ENCODE measurements around the gene SNRPB.

Gene SNRPB

DNA sequence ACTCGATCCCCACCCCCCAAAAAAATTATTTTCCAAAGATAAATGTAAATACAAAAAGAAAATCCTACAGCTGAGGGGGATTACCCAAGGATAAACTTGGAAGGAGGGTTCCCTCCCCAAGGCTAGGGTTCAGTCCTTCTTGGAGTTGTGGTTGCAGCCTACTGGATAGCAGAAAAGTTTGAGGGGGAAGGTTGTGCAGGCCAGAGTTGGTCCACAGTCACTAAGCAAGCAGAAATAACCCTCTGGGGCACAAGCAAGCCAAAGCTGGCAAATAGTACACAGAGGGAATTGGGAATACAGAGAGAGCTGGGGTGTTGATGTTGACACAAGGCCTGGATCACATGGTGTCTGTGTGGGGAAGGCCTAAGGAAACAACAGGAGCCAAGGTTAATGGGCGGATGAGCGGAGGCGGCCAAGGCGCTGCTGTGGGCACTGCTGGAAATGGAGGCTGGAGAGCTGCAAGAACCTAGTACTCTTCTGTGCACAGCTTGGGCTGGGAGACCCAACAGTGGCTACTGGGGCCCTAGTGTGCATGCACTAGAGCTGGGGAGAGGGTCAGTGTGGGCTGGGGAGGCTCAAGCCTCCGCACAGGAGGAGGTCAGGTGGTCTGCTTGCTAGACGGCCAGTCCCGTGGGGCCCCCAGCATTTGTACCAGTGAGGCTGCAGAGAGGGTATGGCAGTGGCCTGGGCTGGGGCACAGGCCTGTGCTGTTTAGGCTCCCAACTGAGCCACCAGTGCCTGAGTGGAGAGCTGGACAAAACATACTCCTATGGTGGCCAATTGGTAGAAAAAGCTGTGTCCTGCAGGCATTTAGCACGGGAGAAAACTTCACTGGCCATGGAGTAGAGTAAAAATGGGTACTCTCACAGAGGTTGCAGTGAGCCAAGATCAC lies 5.5 kb upstream of the SNRPB start:
- H3K27ac ChIP-seq: no peak overlapping the region
- DNase-seq (ENCODE audit: low read depth, low spot score): no peak

- H3K27ac ChIP-seq: no peak overlapping the region
- peak; percentile 26 for DNase-seq (ENCODE audit: low read depth, low spot score)
These were observed 2.9 kb upstream of the SNRPB start for GRCh38 chr20:2473516-2473915.

- no peak for DNase-seq (ENCODE audit: low read depth, low spot score)
- peak overlapping the region; percentile 82 for H3K27ac ChIP-seq
These were observed 582 bp downstream of the SNRPB start for GRCh38 chr20:2469991-2470422.

GRCh38 chr20:2468581-2469407 lies 1.8 kb downstream of the SNRPB start:
- DNase-seq (ENCODE audit: low read depth, low spot score): no peak
- peak overlapping the region; percentile 82 for H3K27ac ChIP-seq

GRCh38 chr20:2467412-2467811 lies 3.2 kb downstream of the SNRPB start:
- DNase-seq (ENCODE audit: low read depth, low spot score): no peak

GRCh38 chr20:2465100-2465499 lies 5.5 kb downstream of the SNRPB start:
- DNase-seq (ENCODE audit: low read depth, low spot score): no peak
- H3K27ac ChIP-seq: no peak overlapping the region

More at GRCh38 chr20:2467412-2467811, 3.2 kb downstream of the SNRPB start:
- H3K27ac ChIP-seq: no peak overlapping the region

DNA sequence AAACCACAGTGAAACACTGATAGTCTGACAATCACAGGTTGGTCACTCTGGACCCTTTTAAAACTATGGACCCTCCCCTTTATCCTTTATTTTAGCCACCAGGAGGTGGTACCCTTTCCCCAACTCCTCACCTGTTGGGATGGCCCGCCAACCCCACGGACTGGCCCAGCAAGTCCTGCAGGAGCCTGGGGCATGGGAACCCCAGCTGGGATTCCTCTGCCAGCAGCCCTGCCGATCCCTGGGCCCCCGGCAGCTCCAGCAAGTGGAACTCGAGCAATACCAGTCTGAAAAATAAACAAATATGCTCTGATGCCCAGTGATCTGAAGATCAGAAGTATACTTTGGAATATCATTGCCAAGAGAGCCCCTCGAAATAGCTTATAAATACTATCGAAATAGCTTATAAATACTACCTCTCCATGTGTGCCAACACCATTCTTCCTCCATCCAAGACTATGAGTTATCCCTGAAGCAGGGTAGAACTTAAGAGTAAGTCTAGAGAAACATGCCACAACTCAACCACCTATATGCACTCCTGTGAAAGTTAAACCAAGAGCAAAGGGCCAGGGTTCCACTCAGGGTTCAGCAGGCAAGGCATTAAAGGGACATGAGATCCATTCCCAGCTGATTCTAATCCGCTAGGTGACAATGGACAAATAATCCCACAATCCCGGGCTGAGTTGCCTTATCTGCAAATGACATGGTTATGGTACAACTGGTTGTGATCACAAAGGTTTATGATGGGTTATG lies 6.8 kb downstream of the SNRPB start:
- H3K27ac ChIP-seq: no peak overlapping the region
- DNase-seq (ENCODE audit: low read depth, low spot score): no peak

- DNase-seq (ENCODE audit: low read depth, low spot score): no peak
- H3K27ac ChIP-seq: no peak overlapping the region
These were observed 8.1 kb downstream of the SNRPB start for GRCh38 chr20:2462484-2462883.

GRCh38 chr20:2460752-2461424 lies 9.7 kb downstream of the SNRPB start:
- no peak for DNase-seq (ENCODE audit: low read depth, low spot score)
- H3K27ac ChIP-seq: no peak overlapping the region

- H3K27ac ChIP-seq: no peak overlapping the region
- DNase-seq (ENCODE audit: low read depth, low spot score): no peak
These were observed 10.4 kb downstream of the SNRPB start for GRCh38 chr20:2459981-2460751.

DNA sequence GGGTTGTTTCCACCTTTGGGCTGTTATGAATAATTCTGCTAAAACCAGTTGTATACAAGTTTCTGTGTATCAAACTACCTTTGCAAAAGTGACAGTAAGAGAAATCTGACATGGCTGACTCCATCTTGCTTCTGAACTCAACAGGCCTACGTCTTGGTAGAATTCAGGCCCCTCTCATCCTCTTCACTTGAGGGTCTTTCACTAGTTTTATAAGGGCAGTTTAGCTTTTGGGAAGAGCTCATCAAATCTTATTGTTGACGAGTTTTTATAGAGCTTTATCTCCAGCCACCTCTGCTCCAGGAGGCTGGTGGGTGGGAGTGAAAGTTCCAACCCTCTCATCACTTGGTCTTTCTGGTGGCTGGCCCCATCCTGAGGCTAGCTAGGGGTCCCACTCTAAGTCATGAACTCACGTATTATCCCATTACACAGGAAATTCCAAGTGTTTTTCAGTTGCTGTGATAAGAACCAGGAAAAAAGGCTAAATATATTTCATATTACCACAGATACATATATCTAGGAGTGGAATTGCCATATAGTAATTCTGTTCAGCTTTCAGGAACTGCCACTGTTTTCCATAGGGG lies 11.6 kb downstream of the SNRPB start:
- DNase-seq (ENCODE audit: low read depth, low spot score): no peak
- H3K27ac ChIP-seq: no peak overlapping the region

DNA sequence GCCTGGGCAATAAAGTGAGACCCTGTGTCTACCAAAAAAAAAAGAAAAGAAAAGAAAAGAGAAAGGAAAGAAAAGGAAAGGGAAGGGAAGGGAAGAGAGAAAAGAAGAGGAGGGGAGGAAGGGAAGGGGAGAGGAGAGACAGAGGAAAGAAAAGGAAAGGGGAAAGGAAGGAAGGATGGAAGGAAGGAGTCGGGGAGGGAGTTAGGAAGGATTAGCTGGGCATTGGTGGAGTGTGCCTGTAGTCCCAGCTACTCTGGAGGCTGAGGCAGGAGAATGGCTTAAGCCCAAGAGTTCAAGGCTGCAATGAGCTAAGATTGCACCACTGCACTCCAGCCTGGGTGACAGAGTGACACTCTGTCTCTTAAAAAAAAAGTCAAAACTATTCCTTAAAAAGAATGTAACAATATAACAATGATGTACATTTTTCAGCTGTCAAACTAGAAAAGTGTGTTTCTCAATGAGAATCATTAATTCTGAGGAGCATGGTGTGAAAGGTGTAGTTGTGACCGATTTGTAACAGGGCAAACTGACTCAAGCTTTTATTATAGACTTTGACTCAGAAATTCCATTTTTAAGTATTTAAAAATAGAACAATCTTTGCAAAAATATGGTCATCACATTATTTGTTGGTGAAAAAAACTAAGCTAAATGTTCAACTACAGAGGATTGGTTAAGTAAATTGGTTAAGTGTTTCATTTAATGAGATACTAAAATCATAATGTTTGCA lies 14.7 kb downstream of the SNRPB start:
- no peak overlapping the region for H3K27ac ChIP-seq
- no peak for DNase-seq (ENCODE audit: low read depth, low spot score)

GRCh38 chr20:2453792-2454191 lies 16.8 kb downstream of the SNRPB start:
- DNase-seq (ENCODE audit: low read depth, low spot score): no peak
- no peak overlapping the region for H3K27ac ChIP-seq

- no peak overlapping the region for H3K27ac ChIP-seq
- DNase-seq (ENCODE audit: low read depth, low spot score): no peak
These were observed 18.5 kb downstream of the SNRPB start for GRCh38 chr20:2451939-2452732.

GRCh38 chr20:2451422-2451821 lies 19.2 kb downstream of the SNRPB start:
- no peak for DNase-seq (ENCODE audit: low read depth, low spot score)
- no peak overlapping the region for H3K27ac ChIP-seq

DNA sequence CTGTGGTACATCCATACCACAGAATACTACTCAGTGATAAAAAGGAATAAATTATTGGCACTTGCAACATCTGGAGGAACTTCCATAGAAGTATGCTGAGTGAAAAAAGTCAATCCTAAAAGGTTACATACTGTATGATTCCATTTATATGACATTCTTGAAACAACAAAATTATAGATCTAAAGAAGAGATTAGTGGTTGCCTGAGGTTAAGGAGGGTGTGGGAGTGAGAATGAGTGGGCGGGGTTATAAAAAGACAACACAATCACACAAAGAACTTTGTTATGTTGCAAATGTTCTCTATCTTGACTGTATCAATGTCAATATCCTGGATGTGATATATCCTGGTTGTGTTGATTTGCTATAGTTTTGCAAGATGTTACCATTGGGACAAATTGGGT lies 21.2 kb downstream of the SNRPB start:
- H3K27ac ChIP-seq: no peak overlapping the region
- DNase-seq (ENCODE audit: low read depth, low spot score): no peak

GRCh38 chr20:2446845-2447244 lies 23.7 kb downstream of the SNRPB start:
- no peak overlapping the region for H3K27ac ChIP-seq
- DNase-seq (ENCODE audit: low read depth, low spot score): no peak
